ENCODE measurements around the gene HMG20A. TPM values are rescaled to one million over a fixed set of nuclear protein-coding genes. Genes with fewer than 3 reads are reported as not detected.

The HMG20A gene
- total and polyA plus RNA-seq, 9 of the 15 experiments (the other 6 are each of a cell fraction or from before 2014, with no cell fraction given) = 25.0 to 68.1 (median 38.9) TPM

GRCh38 chr15:77457905-77458265 is 37.2 kb downstream of the HMG20A start:
- peaks cover 0 to 7% of the 10 kb centered on the region in 2 experiments; a peak in 2 of 5 replicates for H3K4me1 ChIP-seq (replicated peaks in 1 of 2; ENCODE audit: control insufficient read depth in 2 of 2, insufficient read depth in 2 of 2, low read length in 2 of 2)
- H3K4me3 ChIP-seq = no peak overlapping the region
- intact Hi-C loops (cut with micrococcal nuclease) (no loop called here), in situ Hi-C loops (cut with MboI) (no loop called here)
- H3K79me2 ChIP-seq (ENCODE audit: control insufficient read depth, insufficient read depth, low read length) = no peaks in the 10 kb centered on the region
- ATAC-seq (no peak), FAIRE-seq (no peak), DNase-seq (ENCODE audit: extremely low read depth in 1 of 4, low spot score in 3 of 4) (no peak)
- no peaks in the 10 kb centered on the region for H3K9me3 ChIP-seq (replicated peaks; ENCODE audit: control insufficient read depth, insufficient read depth, low read depth, low read length)
- H3K9me1 ChIP-seq (ENCODE audit: control insufficient read depth, insufficient read depth, low read length) = no peaks in the 10 kb centered on the region
- CTCF ChIA-PET (ENCODE audit: low intra/inter-chr PET ratio) = no interaction called here
- no peak overlapping the region for H2AFZ ChIP-seq (ENCODE audit: low read depth, low read length)
- H3K9ac ChIP-seq (ENCODE audit: insufficient read depth in 1 of 2, low read depth in 2 of 2, low read length in 2 of 2) = no peak overlapping the region
- H3K27me3 ChIP-seq (ENCODE audit: control insufficient read depth in 2 of 2, insufficient read depth in 2 of 2, low read length in 2 of 2) = no peaks in the 10 kb centered on the region
- no peak overlapping the region for H3K27ac ChIP-seq (ENCODE audit: extremely low read depth, low read depth, low read length)
- POLR2A ChIA-PET = no interaction called here
- H3K4me2 ChIP-seq (ENCODE audit: insufficient read depth, low read length) = no peak overlapping the region
- H3K36me3 ChIP-seq (ENCODE audit: control insufficient read depth, insufficient read depth, low read length) = peaks cover 29% of the 10 kb centered on the region; the same call in 2 of the 3 replicates
- H4K20me1 ChIP-seq (replicated peaks; ENCODE audit: control insufficient read depth, insufficient read depth, low read length) = no peaks in the 10 kb centered on the region
- TF ChIP-seq ZNF316 (IDR thresholded peaks at IDR 0.05) = peak; percentile 53
- peak; percentile 40; the same call in 1 of the 2 replicates for TF ChIP-seq C11orf30 (IDR thresholded peaks at IDR 0.05; ENCODE audit: low read depth)
- no peak for TF ChIP-seq CREBBP (IDR thresholded peaks at IDR 0.05; ENCODE audit: low read depth, low read length)
- 0 out of 2 replicates have a peak, but pooled peaks have one; percentile 6 for TF ChIP-seq MAFG (tag; conservative IDR thresholded peaks at IDR 0.05)
- TF ChIP-seq STAT5B (CRISPR knock-in tag; IDR thresholded peaks at IDR 0.05) = no peak
- no peak for TF ChIP-seq KAT7 (CRISPR knock-in tag; IDR thresholded peaks at IDR 0.05; ENCODE audit: borderline replicate concordance)
- BruUV-seq (replicated peaks) = no TSS peak

GRCh38 chr15:77459031-77459430 is 38.3 kb downstream of the HMG20A start:
- intact Hi-C loops (cut with micrococcal nuclease) (no loop called here), in situ Hi-C loops (cut with MboI) (no loop called here)
- BruUV-seq (replicated peaks) = no TSS peak
- Histone ChIP-seq H3K36me3 (ENCODE audit: control insufficient read depth, insufficient read depth, low read length) (peaks cover 41% of the 10 kb centered on the region; the same call in 2 of the 3 replicates), H3K4me3 (no peak overlapping the region), H3K9me3 (replicated peaks; ENCODE audit: control insufficient read depth, insufficient read depth, low read depth, low read length) (no peaks in the 10 kb centered on the region), H4K20me1 (replicated peaks; ENCODE audit: control insufficient read depth, insufficient read depth, low read length) (no peaks in the 10 kb centered on the region), H3K27ac (ENCODE audit: extremely low read depth, low read depth, low read length) (no peak overlapping the region), H3K9me1 (ENCODE audit: control insufficient read depth, insufficient read depth, low read length) (no peaks in the 10 kb centered on the region), H3K4me2 (ENCODE audit: insufficient read depth, low read length) (no peak overlapping the region), H3K4me1 (replicated peaks in 1 of 2; ENCODE audit: control insufficient read depth in 2 of 2, insufficient read depth in 2 of 2, low read length in 2 of 2) (peaks cover 0 to 7% of the 10 kb centered on the region in 2 experiments; a peak in 2 of 5 replicates), H3K27me3 (ENCODE audit: control insufficient read depth in 2 of 2, insufficient read depth in 2 of 2, low read length in 2 of 2) (no peaks in the 10 kb centered on the region), H3K79me2 (ENCODE audit: control insufficient read depth, insufficient read depth, low read length) (no peaks in the 10 kb centered on the region), H2AFZ (ENCODE audit: low read depth, low read length) (no peak overlapping the region), H3K9ac (ENCODE audit: insufficient read depth in 1 of 2, low read depth in 2 of 2, low read length in 2 of 2) (no peak overlapping the region)
- no peak for DNase-seq (ENCODE audit: extremely low read depth in 1 of 4, low spot score in 3 of 4)
- ChIA-PET CTCF (ENCODE audit: low intra/inter-chr PET ratio) (no interaction called here), POLR2A (no interaction called here)
- no peak for ATAC-seq
- 91% methylated on average over 2 of the region's 2 CpGs for WGBS (ENCODE audit: insufficient coverage, low coverage, missing lambda C conversion rate)
- FAIRE-seq = no peak
- TF ChIP-seq, protein P1, sequence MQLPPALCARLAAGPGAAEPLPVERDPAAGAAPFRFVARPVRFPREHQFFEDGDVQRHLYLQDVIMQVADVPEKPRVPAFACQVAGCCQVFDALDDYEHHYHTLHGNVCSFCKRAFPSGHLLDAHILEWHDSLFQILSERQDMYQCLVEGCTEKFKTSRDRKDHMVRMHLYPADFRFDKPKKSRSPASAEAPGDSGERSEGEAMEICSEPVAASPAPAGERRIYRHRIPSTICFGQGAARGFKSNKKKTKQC (CRISPR knock-in tag; IDR thresholded peaks at IDR 0.05) = no peak
- TF ChIP-seq, protein P2, sequence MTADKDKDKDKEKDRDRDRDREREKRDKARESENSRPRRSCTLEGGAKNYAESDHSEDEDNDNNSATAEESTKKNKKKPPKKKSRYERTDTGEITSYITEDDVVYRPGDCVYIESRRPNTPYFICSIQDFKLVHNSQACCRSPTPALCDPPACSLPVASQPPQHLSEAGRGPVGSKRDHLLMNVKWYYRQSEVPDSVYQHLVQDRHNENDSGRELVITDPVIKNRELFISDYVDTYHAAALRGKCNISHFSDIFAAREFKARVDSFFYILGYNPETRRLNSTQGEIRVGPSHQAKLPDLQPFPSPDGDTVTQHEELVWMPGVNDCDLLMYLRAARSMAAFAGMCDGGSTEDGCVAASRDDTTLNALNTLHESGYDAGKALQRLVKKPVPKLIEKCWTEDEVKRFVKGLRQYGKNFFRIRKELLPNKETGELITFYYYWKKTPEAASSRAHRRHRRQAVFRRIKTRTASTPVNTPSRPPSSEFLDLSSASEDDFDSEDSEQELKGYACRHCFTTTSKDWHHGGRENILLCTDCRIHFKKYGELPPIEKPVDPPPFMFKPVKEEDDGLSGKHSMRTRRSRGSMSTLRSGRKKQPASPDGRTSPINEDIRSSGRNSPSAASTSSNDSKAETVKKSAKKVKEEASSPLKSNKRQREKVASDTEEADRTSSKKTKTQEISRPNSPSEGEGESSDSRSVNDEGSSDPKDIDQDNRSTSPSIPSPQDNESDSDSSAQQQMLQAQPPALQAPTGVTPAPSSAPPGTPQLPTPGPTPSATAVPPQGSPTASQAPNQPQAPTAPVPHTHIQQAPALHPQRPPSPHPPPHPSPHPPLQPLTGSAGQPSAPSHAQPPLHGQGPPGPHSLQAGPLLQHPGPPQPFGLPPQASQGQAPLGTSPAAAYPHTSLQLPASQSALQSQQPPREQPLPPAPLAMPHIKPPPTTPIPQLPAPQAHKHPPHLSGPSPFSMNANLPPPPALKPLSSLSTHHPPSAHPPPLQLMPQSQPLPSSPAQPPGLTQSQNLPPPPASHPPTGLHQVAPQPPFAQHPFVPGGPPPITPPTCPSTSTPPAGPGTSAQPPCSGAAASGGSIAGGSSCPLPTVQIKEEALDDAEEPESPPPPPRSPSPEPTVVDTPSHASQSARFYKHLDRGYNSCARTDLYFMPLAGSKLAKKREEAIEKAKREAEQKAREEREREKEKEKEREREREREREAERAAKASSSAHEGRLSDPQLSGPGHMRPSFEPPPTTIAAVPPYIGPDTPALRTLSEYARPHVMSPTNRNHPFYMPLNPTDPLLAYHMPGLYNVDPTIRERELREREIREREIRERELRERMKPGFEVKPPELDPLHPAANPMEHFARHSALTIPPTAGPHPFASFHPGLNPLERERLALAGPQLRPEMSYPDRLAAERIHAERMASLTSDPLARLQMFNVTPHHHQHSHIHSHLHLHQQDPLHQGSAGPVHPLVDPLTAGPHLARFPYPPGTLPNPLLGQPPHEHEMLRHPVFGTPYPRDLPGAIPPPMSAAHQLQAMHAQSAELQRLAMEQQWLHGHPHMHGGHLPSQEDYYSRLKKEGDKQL (CRISPR knock-in tag; IDR thresholded peaks at IDR 0.05; ENCODE audit: borderline replicate concordance) = no peak
- TF ChIP-seq, protein P3, sequence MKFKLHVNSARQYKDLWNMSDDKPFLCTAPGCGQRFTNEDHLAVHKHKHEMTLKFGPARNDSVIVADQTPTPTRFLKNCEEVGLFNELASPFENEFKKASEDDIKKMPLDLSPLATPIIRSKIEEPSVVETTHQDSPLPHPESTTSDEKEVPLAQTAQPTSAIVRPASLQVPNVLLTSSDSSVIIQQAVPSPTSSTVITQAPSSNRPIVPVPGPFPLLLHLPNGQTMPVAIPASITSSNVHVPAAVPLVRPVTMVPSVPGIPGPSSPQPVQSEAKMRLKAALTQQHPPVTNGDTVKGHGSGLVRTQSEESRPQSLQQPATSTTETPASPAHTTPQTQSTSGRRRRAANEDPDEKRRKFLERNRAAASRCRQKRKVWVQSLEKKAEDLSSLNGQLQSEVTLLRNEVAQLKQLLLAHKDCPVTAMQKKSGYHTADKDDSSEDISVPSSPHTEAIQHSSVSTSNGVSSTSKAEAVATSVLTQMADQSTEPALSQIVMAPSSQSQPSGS (CRISPR knock-in tag; IDR thresholded peaks at IDR 0.05) = no peak
